GM15510 (cell line): ENCODE data around the gene SLC14A1.

Experiments used
- POLR2A ChIP-seq: IDR thresholded peaks from 3 replicates; pipeline ENCODE4 v1.6.1; 2011; ENCODE audit warnings: borderline replicate concordance; ENCODE audit not compliant: insufficient read length; ENCODE audit errors: extremely low read depth

SLC14A1 gene

GRCh38 chr18:45739268-45739667, 15.3 kb downstream of the SLC14A1 start:
- no peak for TF ChIP-seq POLR2A

- no peak for TF ChIP-seq POLR2A
These were observed 15.9 kb downstream of the SLC14A1 start for GRCh38 chr18:45739848-45740247.

GRCh38 chr18:45741056-45741455, 17.1 kb downstream of the SLC14A1 start:
- no peak for TF ChIP-seq POLR2A

GRCh38 chr18:45745817-45746461, 22.0 kb downstream of the SLC14A1 start:
- no peak for TF ChIP-seq POLR2A

- no peak for TF ChIP-seq POLR2A
These were observed 24.5 kb downstream of the SLC14A1 start for GRCh38 chr18:45748501-45748900.

- TF ChIP-seq POLR2A: no peak
These were observed 26.1 kb downstream of the SLC14A1 start for GRCh38 chr18:45749918-45750689.

GRCh38 chr18:45751766-45752165, 27.8 kb downstream of the SLC14A1 start:
- no peak for TF ChIP-seq POLR2A

GRCh38 chr18:45752681-45753080, 28.7 kb downstream of the SLC14A1 start:
- TF ChIP-seq POLR2A: no peak

- TF ChIP-seq POLR2A: no peak
These were observed 29.3 kb downstream of the SLC14A1 start for GRCh38 chr18:45753286-45753685.

GRCh38 chr18:45755934-45756333, 32.0 kb downstream of the SLC14A1 start:
- no peak for TF ChIP-seq POLR2A

- TF ChIP-seq POLR2A: no peak
These were observed 33.0 kb downstream of the SLC14A1 start for GRCh38 chr18:45757005-45757404.

GRCh38 chr18:45760462-45761036, 36.6 kb downstream of the SLC14A1 start:
- TF ChIP-seq POLR2A: no peak

- TF ChIP-seq POLR2A: no peak
These were observed 37.6 kb downstream of the SLC14A1 start for GRCh38 chr18:45761512-45762114.

- no peak for TF ChIP-seq POLR2A
These were observed 40.2 kb downstream of the SLC14A1 start for GRCh38 chr18:45764000-45764686.

- TF ChIP-seq POLR2A: no peak
These were observed 41.8 kb downstream of the SLC14A1 start for GRCh38 chr18:45765796-45766195.

- no peak for TF ChIP-seq POLR2A
These were observed 47.9 kb downstream of the SLC14A1 start for GRCh38 chr18:45771587-45772480.
